Measurements from ENCODE around the gene SMIM10L2A. TPM values are rescaled to one million over a fixed set of nuclear protein-coding genes. Genes with fewer than 3 reads are reported as not detected.

The SMIM10L2A gene
- 0.28 and 0.83 TPM in 2 replicates for total RNA-seq

GRCh38 chrX:135421932-135422809 is at the start of gene SMIM10L2A:
Gene SMIM10L2A, plus strand, starts transcription at chrX:135421944. Its CDS starts 188 bp downstream, at chrX:135422132.

Other genes with a start within 250 kb of the SMIM10L2A start
- not detected in 2 replicates for gene ETDA, start 169.9 kb upstream of the SMIM10L2A start, total RNA-seq
- gene ETDC, start 112.5 kb upstream of the SMIM10L2A start, total RNA-seq, result not detected in 2 replicates
- gene ZNF75D, start 77.8 kb upstream of the SMIM10L2A start, total RNA-seq, result 7.1 and 7.5 TPM in 2 replicates
- gene ZNF449, start 77.1 kb upstream of the SMIM10L2A start, total RNA-seq, result 8.0 and 8.2 TPM in 2 replicates
- 3.6 and 4.2 TPM in 2 replicates for gene INTS6L, start 98.7 kb downstream of the SMIM10L2A start, total RNA-seq

Measured in smooth muscle cell of bladder (primary cell).